ENCODE measurements around the gene ULBP1. TPM values are rescaled to one million over a fixed set of nuclear protein-coding genes. Genes with fewer than 3 reads are reported as not detected.
A peak's percentile ranks its signal among the peaks of the same experiment; 100 is the strongest.

The ULBP1 gene
- total RNA-seq, 1 experiment from 2014 or later = not detected

GRCh38 chr6:149938571-149939355 is 25.0 kb upstream of the ULBP1 start:
- no peak for TF ChIP-seq CTCF (IDR thresholded peaks at IDR 0.05; ENCODE audit: unreplicated experiment)
- Mint-ChIP-seq H3K27me3 (ENCODE audit: insufficient read depth, unreplicated experiment) (peaks cover 10% of the 10 kb centered on the region), H3K9me3 (ENCODE audit: unreplicated experiment) (no peaks in the 10 kb centered on the region), H3K4me1 (ENCODE audit: insufficient read depth, unreplicated experiment) (peaks cover 23% of the 10 kb centered on the region), H3K4me3 (ENCODE audit: unreplicated experiment) (peak overlapping the region; percentile 58), H3K27ac (ENCODE audit: low read depth, unreplicated experiment) (no peak overlapping the region), H3K36me3 (ENCODE audit: insufficient read depth, unreplicated experiment) (no peaks in the 10 kb centered on the region)
- POLR2A ChIA-PET = no interaction called here
- CTCF ChIA-PET = no interaction called here
- DNase-seq (ENCODE audit: unreplicated experiment) = no peak
- intact Hi-C loops (cut with micrococcal nuclease) = loop anchor here (5.0 kb wide), 1 partner anchor 399 kb away; no protein-coding TSS in a partner anchor
- BruUV-seq (replicated peaks) = no TSS peak

- no peak overlapping the region for H3K27ac Mint-ChIP-seq (ENCODE audit: low read depth, unreplicated experiment)
- ChIA-PET CTCF (no interaction called here), POLR2A (no interaction called here)
- peak overlapping the region; percentile 58 for H3K4me3 Mint-ChIP-seq (ENCODE audit: unreplicated experiment)
- no TSS peak for BruUV-seq (replicated peaks)
- no peak for TF ChIP-seq CTCF (IDR thresholded peaks at IDR 0.05; ENCODE audit: unreplicated experiment)
- no peaks in the 10 kb centered on the region for H3K36me3 Mint-ChIP-seq (ENCODE audit: insufficient read depth, unreplicated experiment)
- H3K9me3 Mint-ChIP-seq (ENCODE audit: unreplicated experiment) = no peaks in the 10 kb centered on the region
- H3K27me3 Mint-ChIP-seq (ENCODE audit: insufficient read depth, unreplicated experiment) = peaks cover 10% of the 10 kb centered on the region
- no peak for DNase-seq (ENCODE audit: unreplicated experiment)
- intact Hi-C loops (cut with micrococcal nuclease) = loop anchor here (5.0 kb wide), 1 partner anchor 398 kb away; no protein-coding TSS in a partner anchor
- H3K4me1 Mint-ChIP-seq (ENCODE audit: insufficient read depth, unreplicated experiment) = peaks cover 20% of the 10 kb centered on the region
Measured at GRCh38 chr6:149939356-149939648, 24.4 kb upstream of the ULBP1 start.

GRCh38 chr6:149939909-149940671 is 23.7 kb upstream of the ULBP1 start:
- TF ChIP-seq CTCF (IDR thresholded peaks at IDR 0.05; ENCODE audit: unreplicated experiment) = no peak
- Mint-ChIP-seq H3K9me3 (ENCODE audit: unreplicated experiment) (no peaks in the 10 kb centered on the region), H3K27ac (ENCODE audit: low read depth, unreplicated experiment) (no peak overlapping the region), H3K4me1 (ENCODE audit: insufficient read depth, unreplicated experiment) (peaks cover 15% of the 10 kb centered on the region), H3K36me3 (ENCODE audit: insufficient read depth, unreplicated experiment) (no peaks in the 10 kb centered on the region), H3K4me3 (ENCODE audit: unreplicated experiment) (no peak overlapping the region), H3K27me3 (ENCODE audit: insufficient read depth, unreplicated experiment) (peaks cover 10% of the 10 kb centered on the region)
- DNase-seq (ENCODE audit: unreplicated experiment) = no peak
- no TSS peak for BruUV-seq (replicated peaks)
- intact Hi-C loops (cut with micrococcal nuclease) = loop anchor here (5.0 kb wide), 1 partner anchor 397 kb away; no protein-coding TSS in a partner anchor
- CTCF ChIA-PET = interaction anchor here (0.6 to 1.3 kb wide), 2 partner anchors 22 to 77 kb away, joined by 3 to 5 read pairs; no protein-coding TSS in a partner anchor
- POLR2A ChIA-PET = no interaction called here

GRCh38 chr6:149940672-149940982 is 23.1 kb upstream of the ULBP1 start:
- intact Hi-C loops (cut with micrococcal nuclease) = no loop called here
- no peak for TF ChIP-seq CTCF (IDR thresholded peaks at IDR 0.05; ENCODE audit: unreplicated experiment)
- BruUV-seq (replicated peaks) = no TSS peak
- Mint-ChIP-seq H3K4me3 (ENCODE audit: unreplicated experiment) (no peak overlapping the region), H3K27me3 (ENCODE audit: insufficient read depth, unreplicated experiment) (peaks cover 10% of the 10 kb centered on the region), H3K27ac (ENCODE audit: low read depth, unreplicated experiment) (no peak overlapping the region), H3K9me3 (ENCODE audit: unreplicated experiment) (no peaks in the 10 kb centered on the region), H3K4me1 (ENCODE audit: insufficient read depth, unreplicated experiment) (peaks cover 11% of the 10 kb centered on the region), H3K36me3 (ENCODE audit: insufficient read depth, unreplicated experiment) (no peaks in the 10 kb centered on the region)
- CTCF ChIA-PET = interaction anchor here (0.6 to 1.3 kb wide), 2 partner anchors 21 to 76 kb away, joined by 3 to 5 read pairs; no protein-coding TSS in a partner anchor
- DNase-seq (ENCODE audit: unreplicated experiment) = no peak
- POLR2A ChIA-PET = no interaction called here

Data from MCF 10A (cell line).